Pancreas (tissue), 10 donors: ENCODE measurements around the gene MYCBPAP. TPM values are rescaled to one million over a fixed set of nuclear protein-coding genes. Genes with fewer than 3 reads are reported as not detected.
A peak's percentile ranks its signal among the peaks of the same experiment; 100 is the strongest.

Experiments
- ATAC-seq, 4 donors: fragments of 200-7000 bp; cut with Tn5 transposase; one replicate each; pipeline versions ENCODE4 v1.8.0 to v1.9.1; 2020; ENCODE audit warnings: mild to moderate bottlenecking in 4 of 4, moderate library complexity in 4 of 4
- DNase-seq, 6 donors: peaks; one replicate each; pipeline ENCODE4 v3.0.0-alpha.2; 2020
- FAIRE-seq: peaks from 2 replicates; lab custom pipeline; 2012; peaks lifted over from hg19 to GRCh38; lab: Jason Lieb, UNC
- H3K27ac ChIP-seq, 4 donors: fragments of 200-600 bp; sonication (generic); 1 replicate in 3 of 4; 2 replicates in 1 of 4; pipeline versions ENCODE4 v1.5.0 to v1.8.0; 2020
- H3K27me3 ChIP-seq, 4 donors: fragments of 200-600 bp; one replicate each; pipeline ENCODE4 v1.8.0; 2021
- H3K36me3 ChIP-seq, 3 donors: fragments of 200-600 bp; sonication (generic) in 1 of 3; one replicate each; pipeline versions ENCODE4 v1.5.0 to v1.8.0; 2020 to 2021
- H3K4me1 ChIP-seq, 3 donors: fragments of 200-600 bp; one replicate each; pipeline ENCODE4 v1.8.0; 2021
- H3K4me3 ChIP-seq, 4 donors: fragments of 200-600 bp; sonication (generic) in 2 of 4; one replicate each; pipeline versions ENCODE4 v1.5.0 to v1.8.0; 2020 to 2021
- H3K9me3 ChIP-seq, 4 donors: fragments of 200-600 bp; one replicate each; pipeline ENCODE4 v1.8.0; 2021
- CTCF ChIP-seq, 4 donors: fragments of 200-600 bp; sonication (generic) in 3 of 4; IDR thresholded peaks; one replicate each; pipeline versions ENCODE4 v1.5.0 to v1.8.0; 2021; ENCODE audit warnings: antibody characterized with exemption in 4 of 4
- whole genome bisulfite sequencing, 2 donors: extraction: QIAGEN DNeasy Blood & Tissue Kit; methylation state at CpG; one replicate each; pipeline ENCODE4 v1.1.7; 2013; 5-methylcytosine and 5-hydroxymethylcytosine counted together
- intact Hi-C, 3 donors: fragments of 100-400 bp; cut with DNase I; formaldehyde crosslinking; loops; one replicate each; pipeline versions ENCODE4 v1.11.1 to v1.14.2; 2022
- polyA plus RNA-seq, 2 donors: library from polyadenylated mRNA; stranded (reverse); fragments of 200-250 nt; gene quantifications; one replicate each; pipeline ENCODE4 v1.2.3, GENCODE V29; 2013
- total RNA-seq, 6 donors: library from RNA; stranded (reverse); fragmentation: NEBNext Ultra II Directional in 4 of 6; extraction: Animal tissue kit (Norgen Biotek cat#: 25700) in 4 of 6; gene quantifications; one replicate each; pipeline versions ENCODE4 v1.2.1 to v1.2.4, GENCODE V29; 2021 to 2023
- donor health status: healthy with polysubstance abuse.
- donor health status: DM: no; HTN: no; CAD: no; lungs with moderate emphysema.
- donor health status: DM: no; HTN: no; CAD: no.
- donor health status: control.
- donor health status: control.
- donor health status: Bipolar disorder and iron deficiency.
- donor health status: DM: yes; HTN: yes; CAD: no.
- donor health status: DM: no; HTN: no; CAD: no.
- donor health status: DM: no; HTN: no; CAD: no.
- donor health status: DM: yes; HTN: yes; CAD: no.

The MYCBPAP gene
- total and polyA plus RNA-seq, 8 donors, result 0.43 to 1.7 (median 1.0) TPM

- intact Hi-C loops, result no loop called here
- Histone ChIP-seq H3K9me3 (no peaks in the 10 kb centered on the region), H3K27me3 (no peaks in the 10 kb centered on the region), H3K36me3 (no peaks in the 10 kb centered on the region), H3K4me3 (no peak overlapping the region), H3K4me1 (peaks cover 0 to 20% (median 0%) of the 10 kb centered on the region in 3 donors), H3K27ac (peak overlapping the region in 3 of 4 donors; percentile 2 to 48 (median 14))
- WGBS, 2 donors, result 82 to 83% methylated on average over 8 of the region's 8 CpGs
- FAIRE-seq (no peak), ATAC-seq (no peak), DNase-seq (peak in 2 of 6 donors; percentile 5 to 12)
- TF ChIP-seq CTCF (IDR thresholded peaks at IDR 0.05), result no peak
These were observed 9.5 kb downstream of the MYCBPAP start for GRCh38 chr17:50517504-50518383.

- intact Hi-C loops, result no loop called here
- 29 to 43% methylated on average over 13 of the region's 13 CpGs for WGBS, 2 donors
- Histone ChIP-seq H3K4me3 (no peak overlapping the region), H3K9me3 (no peaks in the 10 kb centered on the region), H3K27ac (peak overlapping the region; percentile 2 to 48 (median 10)), H3K4me1 (peaks cover 0 to 17% (median 0%) of the 10 kb centered on the region in 3 donors), H3K36me3 (no peaks in the 10 kb centered on the region), H3K27me3 (no peaks in the 10 kb centered on the region)
- FAIRE-seq (no peak), DNase-seq (peak; percentile 40 to 83 (median 51)), ATAC-seq (peak; percentile 70 to 90 (median 84))
- no peak for TF ChIP-seq CTCF (IDR thresholded peaks at IDR 0.05)
These were observed 10.3 kb downstream of the MYCBPAP start for GRCh38 chr17:50518384-50519023.

GRCh38 chr17:50519141-50519834 is 11.0 kb downstream of the MYCBPAP start:
- intact Hi-C loops, result no loop called here
- Histone ChIP-seq H3K36me3 (no peaks in the 10 kb centered on the region), H3K27me3 (no peaks in the 10 kb centered on the region), H3K4me1 (peaks cover 0 to 13% (median 0%) of the 10 kb centered on the region in 3 donors), H3K4me3 (no peak overlapping the region), H3K27ac (peak overlapping the region in 3 of 4 donors; percentile 2 to 48 (median 5)), H3K9me3 (no peaks in the 10 kb centered on the region)
- FAIRE-seq (no peak), DNase-seq (peak in 1 of 6 donors; percentile 11), ATAC-seq (peak in 2 of 4 donors; percentile 4 to 9)
- 89 to 94% methylated on average over 8 of the region's 8 CpGs for WGBS, 2 donors
- TF ChIP-seq CTCF (IDR thresholded peaks at IDR 0.05), result no peak

- no peak for ATAC-seq
- no peak overlapping the region for H3K4me3 ChIP-seq
- H3K36me3 ChIP-seq, result no peaks in the 10 kb centered on the region
- no peak overlapping the region for H3K27ac ChIP-seq
- no peak for TF ChIP-seq CTCF (IDR thresholded peaks at IDR 0.05)
- H3K27me3 ChIP-seq, result no peaks in the 10 kb centered on the region
- no peaks in the 10 kb centered on the region for H3K9me3 ChIP-seq
- no peak for FAIRE-seq
- DNase-seq, result no peak
- intact Hi-C loops, result no loop called here
- peaks cover 0 to 13% (median 0%) of the 10 kb centered on the region in 3 donors for H3K4me1 ChIP-seq
- WGBS, 2 donors, result 84 to 92% methylated on average over 2 of the region's 2 CpGs
These were observed 12.2 kb downstream of the MYCBPAP start for GRCh38 chr17:50520483-50520882.
